Lower leg skin (tissue), 3 donors: ENCODE results near the gene SHH.

Experiments used
- POLR2A ChIP-seq, 2 donors: fragments of 450-650 bp; IDR thresholded peaks; one replicate each; pipeline ENCODE4 v1.6.1; 2016 to 2017; ENCODE audit warnings: antibody characterized with exemption in 2 of 2, mild to moderate bottlenecking in 1 of 2, moderate library complexity in 1 of 2
- TF ChIP-seq, protein P1 (sequence below), 3 donors: fragments of 450-650 bp; IDR thresholded peaks; one replicate each; pipeline ENCODE4 v1.5.1; 2016; ENCODE audit warnings: antibody characterized with exemption in 3 of 3, mild to moderate bottlenecking in 3 of 3, moderate library complexity in 2 of 3

DNA sequence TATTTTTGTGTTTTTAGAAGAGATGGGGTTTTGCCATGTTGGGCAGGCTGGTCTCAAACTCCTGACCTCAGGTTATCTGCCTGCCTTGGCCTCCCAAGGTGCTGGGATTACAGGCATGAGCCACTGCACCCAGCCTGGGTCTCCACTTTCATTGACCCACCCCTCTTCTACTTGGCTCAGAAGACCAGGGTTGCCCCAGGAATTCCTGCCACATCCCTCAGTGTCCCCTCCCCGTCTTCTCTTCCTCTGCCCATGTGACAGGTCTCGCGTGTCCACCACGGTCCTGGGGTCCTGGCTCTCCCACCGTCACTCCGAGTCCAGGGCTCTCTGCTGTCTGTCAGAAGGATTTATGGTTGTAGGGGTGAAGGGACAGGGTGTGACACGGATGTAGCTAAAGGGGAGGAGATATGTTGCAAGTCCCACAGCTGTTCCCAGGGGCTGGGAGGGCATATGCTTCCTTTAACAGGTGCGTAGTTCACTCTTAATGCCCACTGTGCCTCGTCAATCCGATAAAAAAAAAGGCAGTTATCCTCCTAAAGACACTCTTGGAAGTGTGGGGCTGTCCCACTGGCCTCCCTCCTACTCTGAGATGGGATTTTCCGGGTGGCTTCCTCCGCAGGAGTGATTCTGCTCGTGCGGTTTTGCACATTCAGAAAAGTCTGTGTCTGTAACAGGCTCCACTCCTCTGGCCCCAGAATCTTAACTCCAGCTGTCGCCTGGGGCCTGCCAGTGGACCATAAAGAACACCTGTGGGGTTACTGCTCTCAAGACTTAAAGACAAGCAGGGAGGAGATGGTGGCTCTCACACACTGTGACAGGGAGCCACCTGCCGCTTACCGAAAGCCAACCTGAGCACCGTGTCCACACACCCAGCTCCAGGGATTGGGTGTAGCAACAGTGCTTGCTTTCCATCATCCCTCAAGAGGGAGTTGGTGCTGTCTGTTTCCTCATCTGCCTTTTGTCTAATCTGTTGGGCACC, 36.7 kb upstream of the SHH start:
- TF ChIP-seq, protein P1, sequence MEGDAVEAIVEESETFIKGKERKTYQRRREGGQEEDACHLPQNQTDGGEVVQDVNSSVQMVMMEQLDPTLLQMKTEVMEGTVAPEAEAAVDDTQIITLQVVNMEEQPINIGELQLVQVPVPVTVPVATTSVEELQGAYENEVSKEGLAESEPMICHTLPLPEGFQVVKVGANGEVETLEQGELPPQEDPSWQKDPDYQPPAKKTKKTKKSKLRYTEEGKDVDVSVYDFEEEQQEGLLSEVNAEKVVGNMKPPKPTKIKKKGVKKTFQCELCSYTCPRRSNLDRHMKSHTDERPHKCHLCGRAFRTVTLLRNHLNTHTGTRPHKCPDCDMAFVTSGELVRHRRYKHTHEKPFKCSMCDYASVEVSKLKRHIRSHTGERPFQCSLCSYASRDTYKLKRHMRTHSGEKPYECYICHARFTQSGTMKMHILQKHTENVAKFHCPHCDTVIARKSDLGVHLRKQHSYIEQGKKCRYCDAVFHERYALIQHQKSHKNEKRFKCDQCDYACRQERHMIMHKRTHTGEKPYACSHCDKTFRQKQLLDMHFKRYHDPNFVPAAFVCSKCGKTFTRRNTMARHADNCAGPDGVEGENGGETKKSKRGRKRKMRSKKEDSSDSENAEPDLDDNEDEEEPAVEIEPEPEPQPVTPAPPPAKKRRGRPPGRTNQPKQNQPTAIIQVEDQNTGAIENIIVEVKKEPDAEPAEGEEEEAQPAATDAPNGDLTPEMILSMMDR (IDR thresholded peaks at IDR 0.05): no peak
- no peak for TF ChIP-seq POLR2A (IDR thresholded peaks at IDR 0.05)
